Neural crest cell (in vitro differentiated cells): Measurements from ENCODE around the gene SMLR1. TPM values are rescaled to one million over a fixed set of nuclear protein-coding genes. Genes with fewer than 3 reads are reported as not detected.

ENCODE experiments used
- DNase-seq: peaks from one replicate; pipeline ENCODE4 v3.0.0; 2021; ENCODE audit warnings: low read depth, mixed read lengths, low spot score
- H3K27ac Mint-ChIP-seq: one replicate; pipeline ENCODE4 v1.8.0; 2021; ENCODE audit warnings: mild to moderate bottlenecking, mixed read lengths; ENCODE audit not compliant: unreplicated experiment
- H3K27me3 Mint-ChIP-seq: 2 replicates; pipeline ENCODE4 v1.8.0; 2021; ENCODE audit warnings: low read depth, mild to moderate bottlenecking, mixed read lengths
- H3K36me3 Mint-ChIP-seq: 2 replicates; pipeline ENCODE4 v1.8.0; 2021; ENCODE audit warnings: low read depth, mild to moderate bottlenecking, mixed read lengths
- H3K4me1 Mint-ChIP-seq: 2 replicates; pipeline ENCODE4 v1.8.0; 2021; ENCODE audit warnings: mixed read lengths
- H3K4me3 Mint-ChIP-seq: one replicate; pipeline ENCODE4 v1.8.0; 2021; ENCODE audit warnings: mild to moderate bottlenecking, mixed read lengths
- H3K9me3 Mint-ChIP-seq: 2 replicates; pipeline ENCODE4 v1.8.0; 2021; ENCODE audit warnings: mixed read lengths
- CTCF ChIP-seq: fragments of 200-600 bp; sonication (generic); conservative IDR thresholded peaks from 2 replicates; pipeline ENCODE4 v1.5.0; 2021; ENCODE audit warnings: antibody characterized with exemption, mild to moderate bottlenecking
- total RNA-seq: library from RNA; stranded (reverse); gene quantifications from 2 replicates; pipeline ENCODE4 v1.2.1, GENCODE V29; 2021

The SMLR1 gene
- total RNA-seq, 1 donor from 2014 or later = not detected

- no peak for TF ChIP-seq CTCF
- Mint-ChIP-seq H3K9me3 (no peaks in the 10 kb centered on the region), H3K4me1 (peaks cover 23% of the 10 kb centered on the region), H3K27ac (no peak overlapping the region), H3K4me3 (no peak overlapping the region), H3K36me3 (no peaks in the 10 kb centered on the region), H3K27me3 (no peaks in the 10 kb centered on the region)
- DNase-seq = no peak
Observed at GRCh38 chr6:130849594-130849993, 22.4 kb downstream of the SMLR1 start.

GRCh38 chr6:130851026-130851425 is 23.8 kb downstream of the SMLR1 start:
- no peak overlapping the region for H3K27ac Mint-ChIP-seq
- no peaks in the 10 kb centered on the region for H3K27me3 Mint-ChIP-seq
- peaks cover 4% of the 10 kb centered on the region for H3K9me3 Mint-ChIP-seq
- DNase-seq = no peak
- peaks cover 23% of the 10 kb centered on the region for H3K4me1 Mint-ChIP-seq
- H3K36me3 Mint-ChIP-seq = peaks cover 4% of the 10 kb centered on the region
- no peak overlapping the region for H3K4me3 Mint-ChIP-seq
- no peak for TF ChIP-seq CTCF

- Mint-ChIP-seq H3K4me3 (no peak overlapping the region), H3K9me3 (peaks cover 4% of the 10 kb centered on the region), H3K27ac (peak overlapping the region; percentile 38), H3K4me1 (peaks cover 23% of the 10 kb centered on the region), H3K27me3 (no peaks in the 10 kb centered on the region), H3K36me3 (peaks cover 7% of the 10 kb centered on the region)
- no peak for DNase-seq
- TF ChIP-seq CTCF = no peak
Observed at GRCh38 chr6:130852844-130853554, 25.8 kb downstream of the SMLR1 start.

GRCh38 chr6:130853555-130854183 is 26.5 kb downstream of the SMLR1 start:
- no peak for TF ChIP-seq CTCF
- Mint-ChIP-seq H3K27ac (no peak overlapping the region), H3K36me3 (peaks cover 10% of the 10 kb centered on the region), H3K27me3 (no peaks in the 10 kb centered on the region), H3K4me3 (no peak overlapping the region), H3K9me3 (peaks cover 4% of the 10 kb centered on the region), H3K4me1 (peaks cover 23% of the 10 kb centered on the region)
- DNase-seq = no peak

- TF ChIP-seq CTCF = no peak
- Mint-ChIP-seq H3K4me1 (peaks cover 13% of the 10 kb centered on the region), H3K4me3 (no peak overlapping the region), H3K27ac (no peak overlapping the region), H3K36me3 (peaks cover 15% of the 10 kb centered on the region), H3K27me3 (no peaks in the 10 kb centered on the region), H3K9me3 (peaks cover 4% of the 10 kb centered on the region)
- no peak for DNase-seq
Observed at GRCh38 chr6:130858054-130858453, 30.8 kb downstream of the SMLR1 start.
